ENCODE measurements around the gene COX6B1.

Gene COX6B1

GRCh38 chr19:35641515-35642151 is 6.5 kb upstream of the COX6B1 start, which contains the start of gene ETV2:
Gene ETV2 (plus strand): TSS chr19:35641745. CDS start chr19:35642461, 716 bp downstream.
- TF ChIP-seq CTCF (IDR thresholded peaks at IDR 0.05; ENCODE audit: control insufficient read depth, insufficient read depth, low read depth, low read length, missing control alignments), result no peak
- DNase-seq (ENCODE audit: low read depth), result no peak
- no peak within 1 kb of the TSS for H3K4me3 ChIP-seq (ENCODE audit: control insufficient read depth, low read depth, low read length)

- no peak for DNase-seq (ENCODE audit: low read depth)
- TF ChIP-seq CTCF (IDR thresholded peaks at IDR 0.05; ENCODE audit: control insufficient read depth, insufficient read depth, low read depth, low read length, missing control alignments), result no peak
- no peak overlapping the region for H3K4me3 ChIP-seq (ENCODE audit: control insufficient read depth, low read depth, low read length)
Observed at GRCh38 chr19:35642312-35642711, 5.8 kb upstream of the COX6B1 start.

- no peak for DNase-seq (ENCODE audit: low read depth)
- no peak for TF ChIP-seq CTCF (IDR thresholded peaks at IDR 0.05; ENCODE audit: control insufficient read depth, insufficient read depth, low read depth, low read length, missing control alignments)
- peak overlapping the region; percentile 55 for H3K4me3 ChIP-seq (ENCODE audit: control insufficient read depth, low read depth, low read length)
Observed at GRCh38 chr19:35642798-35643254, 5.3 kb upstream of the COX6B1 start.

GRCh38 chr19:35643255-35644205 is 4.6 kb upstream of the COX6B1 start:
- DNase-seq (ENCODE audit: low read depth), result no peak
- peak overlapping the region; percentile 55 for H3K4me3 ChIP-seq (ENCODE audit: control insufficient read depth, low read depth, low read length)
- no peak for TF ChIP-seq CTCF (IDR thresholded peaks at IDR 0.05; ENCODE audit: control insufficient read depth, insufficient read depth, low read depth, low read length, missing control alignments)

- no peak for TF ChIP-seq CTCF (IDR thresholded peaks at IDR 0.05; ENCODE audit: control insufficient read depth, insufficient read depth, low read depth, low read length, missing control alignments)
- peak overlapping the region; percentile 55 for H3K4me3 ChIP-seq (ENCODE audit: control insufficient read depth, low read depth, low read length)
- peak; percentile 33 for DNase-seq (ENCODE audit: low read depth)
Observed at GRCh38 chr19:35644206-35644986, 3.7 kb upstream of the COX6B1 start.

Data from AG09309 (cell line).